ENCODE data around the gene KLHDC3. TPM values are rescaled to one million over a fixed set of nuclear protein-coding genes. Genes with fewer than 3 reads are reported as not detected.

Gene KLHDC3
- total RNA-seq, 1 experiment from 2014 or later: 35.6 TPM

DNA sequence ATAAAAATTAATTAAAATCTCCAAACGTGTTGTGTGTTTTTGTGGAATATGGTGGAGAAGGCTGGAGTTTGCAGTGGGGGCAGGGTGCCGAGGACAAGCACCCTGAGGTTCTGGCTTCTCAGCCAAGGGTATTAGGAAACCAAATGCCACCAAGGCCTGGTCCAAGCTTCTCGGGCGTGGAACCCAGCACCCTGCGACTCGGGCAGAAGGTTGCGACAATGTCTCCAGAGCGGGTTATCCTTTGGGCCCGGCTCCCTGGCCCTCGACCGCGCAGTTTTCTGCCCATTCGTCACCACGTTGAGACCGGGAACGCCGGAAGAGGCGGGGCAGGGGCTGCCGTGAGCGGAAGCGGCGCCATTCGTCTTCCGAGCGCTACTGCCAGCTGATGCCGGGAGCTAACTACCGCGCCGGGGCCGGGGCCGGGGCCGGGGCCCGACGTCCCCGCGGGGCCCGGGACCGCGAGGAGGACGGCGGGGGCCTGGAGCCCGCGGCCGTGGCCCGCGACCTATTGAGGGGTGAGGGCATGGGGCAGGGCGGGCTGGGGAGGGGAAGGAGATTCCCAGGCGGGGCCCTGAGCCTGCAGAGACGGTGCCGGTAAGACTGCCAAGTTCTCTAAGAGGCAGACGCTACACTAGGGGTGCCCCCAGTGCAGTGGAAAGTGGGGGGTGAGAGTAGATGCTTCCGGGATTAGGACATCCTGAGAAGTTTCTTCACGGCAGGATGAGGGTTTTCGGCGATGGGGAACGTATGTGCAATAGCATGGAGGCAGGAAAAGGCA lies 7.4 kb downstream of the KLHDC3 start, which contains the start of gene RRP36:
RRP36 (plus strand) TSS at position 354 of the 778 bp plus-strand sequence; CDS start at position 386, 32 bp downstream.
- intact Hi-C loops (cut with micrococcal nuclease): loop anchor here (1.0 kb wide), 1 partner anchor 120 kb away; no protein-coding TSS in a partner anchor
- Mint-ChIP-seq H3K27ac (ENCODE audit: low read depth, unreplicated experiment) (peak within 1 kb of the TSS; percentile 57), H3K4me3 (ENCODE audit: unreplicated experiment) (peak within 1 kb of the TSS; percentile 92), H3K9me3 (ENCODE audit: unreplicated experiment) (no peaks in the 10 kb centered on the region), H3K36me3 (ENCODE audit: insufficient read depth, unreplicated experiment) (peaks cover 55% of the 10 kb centered on the region), H3K27me3 (ENCODE audit: insufficient read depth, unreplicated experiment) (no peaks in the 10 kb centered on the region), H3K4me1 (ENCODE audit: insufficient read depth, unreplicated experiment) (peaks cover 9% of the 10 kb centered on the region)
- TF ChIP-seq, protein P1, sequence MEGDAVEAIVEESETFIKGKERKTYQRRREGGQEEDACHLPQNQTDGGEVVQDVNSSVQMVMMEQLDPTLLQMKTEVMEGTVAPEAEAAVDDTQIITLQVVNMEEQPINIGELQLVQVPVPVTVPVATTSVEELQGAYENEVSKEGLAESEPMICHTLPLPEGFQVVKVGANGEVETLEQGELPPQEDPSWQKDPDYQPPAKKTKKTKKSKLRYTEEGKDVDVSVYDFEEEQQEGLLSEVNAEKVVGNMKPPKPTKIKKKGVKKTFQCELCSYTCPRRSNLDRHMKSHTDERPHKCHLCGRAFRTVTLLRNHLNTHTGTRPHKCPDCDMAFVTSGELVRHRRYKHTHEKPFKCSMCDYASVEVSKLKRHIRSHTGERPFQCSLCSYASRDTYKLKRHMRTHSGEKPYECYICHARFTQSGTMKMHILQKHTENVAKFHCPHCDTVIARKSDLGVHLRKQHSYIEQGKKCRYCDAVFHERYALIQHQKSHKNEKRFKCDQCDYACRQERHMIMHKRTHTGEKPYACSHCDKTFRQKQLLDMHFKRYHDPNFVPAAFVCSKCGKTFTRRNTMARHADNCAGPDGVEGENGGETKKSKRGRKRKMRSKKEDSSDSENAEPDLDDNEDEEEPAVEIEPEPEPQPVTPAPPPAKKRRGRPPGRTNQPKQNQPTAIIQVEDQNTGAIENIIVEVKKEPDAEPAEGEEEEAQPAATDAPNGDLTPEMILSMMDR (IDR thresholded peaks at IDR 0.05; ENCODE audit: unreplicated experiment): no peak
- ChIA-PET CTCF (interaction anchor here (0.6 to 1.2 kb wide), 4 partner anchors 48 to 1060 kb away, joined by 3 to 5 read pairs (median 3); no protein-coding TSS in a partner anchor), POLR2A (interaction anchor here (0.5 to 3.4 kb wide), 25 partner anchors 9 to 275 kb away, joined by 3 to 35 read pairs (median 4); partner anchors contain the start of genes CNPY3, CUL7, CUL9 and DNPH1)
- peak; percentile 68 for DNase-seq (ENCODE audit: unreplicated experiment)
- BruUV-seq (replicated peaks): TSS peak; percentile 82

DNA sequence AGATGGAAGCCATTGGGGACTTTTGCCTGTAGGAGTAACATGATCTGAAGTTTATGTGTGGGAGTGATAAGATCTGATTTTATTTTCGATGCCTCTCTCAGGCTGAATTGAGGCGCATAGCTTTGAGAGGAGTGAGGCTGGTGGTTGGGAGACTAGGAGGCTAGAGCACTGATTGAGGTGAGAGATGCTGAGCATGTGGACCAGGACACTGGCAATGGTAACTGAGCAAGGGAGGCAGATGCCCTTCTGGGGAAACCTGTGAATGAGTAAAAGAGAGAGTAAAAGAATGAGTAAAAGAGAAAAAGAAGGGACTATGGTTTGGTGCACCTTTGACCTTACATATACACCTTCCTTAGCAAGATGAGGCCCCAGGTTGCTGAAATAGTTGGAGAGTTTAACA lies 10.4 kb downstream of the KLHDC3 start:
- DNase-seq (ENCODE audit: unreplicated experiment): no peak
- no TSS peak for BruUV-seq (replicated peaks)
- Mint-ChIP-seq H3K4me1 (ENCODE audit: insufficient read depth, unreplicated experiment) (peaks cover 9% of the 10 kb centered on the region), H3K27ac (ENCODE audit: low read depth, unreplicated experiment) (peak overlapping the region; percentile 5), H3K36me3 (ENCODE audit: insufficient read depth, unreplicated experiment) (peaks cover 68% of the 10 kb centered on the region), H3K4me3 (ENCODE audit: unreplicated experiment) (no peak overlapping the region), H3K9me3 (ENCODE audit: unreplicated experiment) (no peaks in the 10 kb centered on the region), H3K27me3 (ENCODE audit: insufficient read depth, unreplicated experiment) (no peaks in the 10 kb centered on the region)
- CTCF ChIA-PET: no interaction called here
- POLR2A ChIA-PET: interaction anchor here (0.5 to 2.1 kb wide), 9 partner anchors 8 to 91 kb away, joined by 3 to 8 read pairs (median 3); partner anchors contain the start of genes CUL7, KLHDC3, MEA1 and PPP2R5D
- TF ChIP-seq, protein P1 (IDR thresholded peaks at IDR 0.05; ENCODE audit: unreplicated experiment): no peak
- intact Hi-C loops (cut with micrococcal nuclease): no loop called here

DNA sequence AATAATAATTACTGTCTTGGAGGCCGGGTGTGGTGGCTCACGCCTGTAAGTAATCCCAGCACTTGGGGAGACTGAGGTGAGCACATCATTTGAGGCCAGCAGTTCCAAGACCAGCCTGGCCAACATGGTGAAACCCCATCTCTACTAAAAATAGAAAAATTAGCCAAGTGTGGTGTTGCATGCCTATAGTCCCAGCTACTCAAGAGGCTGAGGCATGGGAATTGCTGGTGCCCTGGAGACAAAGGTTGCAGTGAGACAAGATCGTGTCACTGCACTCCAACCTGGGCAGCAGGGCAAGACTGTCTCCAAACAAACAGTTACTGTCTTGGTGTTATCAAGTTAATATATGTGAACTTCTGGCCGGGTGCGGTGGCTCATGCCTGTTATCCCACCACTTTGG lies 12.3 kb downstream of the KLHDC3 start:
- Mint-ChIP-seq H3K36me3 (ENCODE audit: insufficient read depth, unreplicated experiment) (peaks cover 79% of the 10 kb centered on the region), H3K9me3 (ENCODE audit: unreplicated experiment) (no peaks in the 10 kb centered on the region), H3K27me3 (ENCODE audit: insufficient read depth, unreplicated experiment) (no peaks in the 10 kb centered on the region), H3K27ac (ENCODE audit: low read depth, unreplicated experiment) (no peak overlapping the region), H3K4me3 (ENCODE audit: unreplicated experiment) (no peak overlapping the region), H3K4me1 (ENCODE audit: insufficient read depth, unreplicated experiment) (peaks cover 9% of the 10 kb centered on the region)
- DNase-seq (ENCODE audit: unreplicated experiment): no peak
- ChIA-PET POLR2A (interaction anchor here (2.1 kb wide), 1 partner anchor 12 kb away, joined by 8 read pairs; the partner anchor contains the start of genes KLHDC3 and MEA1), CTCF (interaction anchor here (0.6 kb wide), 2 partner anchors 30 to 1709 kb away, joined by 3 to 4 read pairs; no protein-coding TSS in a partner anchor)
- intact Hi-C loops (cut with micrococcal nuclease): no loop called here
- BruUV-seq (replicated peaks): no TSS peak
- TF ChIP-seq, protein P1 (IDR thresholded peaks at IDR 0.05; ENCODE audit: unreplicated experiment): no peak

DNA sequence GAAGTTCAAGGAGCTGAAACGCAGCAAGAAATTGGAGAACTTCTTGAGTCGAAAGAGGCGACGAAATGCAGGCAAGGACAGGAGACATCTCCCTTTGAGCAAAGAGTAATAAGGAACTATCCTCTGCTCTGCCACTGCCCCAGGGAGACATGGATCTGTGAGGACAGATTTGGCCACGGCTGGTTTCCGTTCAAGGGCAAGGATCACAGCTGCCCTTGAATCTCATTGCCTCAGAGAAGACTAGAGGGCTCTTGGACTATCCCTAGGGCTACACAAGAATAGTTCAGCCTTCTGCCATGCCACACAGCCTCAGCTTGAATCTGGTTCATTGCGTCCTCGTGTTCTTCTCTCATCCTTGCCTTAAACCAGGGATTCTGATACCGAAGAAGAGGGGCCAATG lies 15.1 kb downstream of the KLHDC3 start:
- no peak overlapping the region for H3K27ac Mint-ChIP-seq (ENCODE audit: low read depth, unreplicated experiment)
- CTCF ChIA-PET: no interaction called here
- H3K36me3 Mint-ChIP-seq (ENCODE audit: insufficient read depth, unreplicated experiment): peaks cover 97% of the 10 kb centered on the region
- no peaks in the 10 kb centered on the region for H3K9me3 Mint-ChIP-seq (ENCODE audit: unreplicated experiment)
- no peaks in the 10 kb centered on the region for H3K27me3 Mint-ChIP-seq (ENCODE audit: insufficient read depth, unreplicated experiment)
- peaks cover 6% of the 10 kb centered on the region for H3K4me1 Mint-ChIP-seq (ENCODE audit: insufficient read depth, unreplicated experiment)
- POLR2A ChIA-PET: interaction anchor here (1.0 to 1.1 kb wide), 2 partner anchors 15 to 45 kb away, joined by 3 read pairs; partner anchors contain the start of genes KLHDC3 and PPP2R5D
- intact Hi-C loops (cut with micrococcal nuclease): no loop called here
- H3K4me3 Mint-ChIP-seq (ENCODE audit: unreplicated experiment): no peak overlapping the region
- TSS peak; percentile 49 for BruUV-seq (replicated peaks)
- TF ChIP-seq, protein P1 (IDR thresholded peaks at IDR 0.05; ENCODE audit: unreplicated experiment): no peak
- DNase-seq (ENCODE audit: unreplicated experiment): no peak

Data from MCF 10A (cell line).